CD4-positive, alpha-beta T cell treated with Interleukin-15 for 1 hour (primary cell): ENCODE results near the gene POLL.
"Not testable (repeated sequence)": the region's sequence is repeated elsewhere in the genome, so short reads cannot be mapped to it uniquely, and the experiment has no call there.

ENCODE experiments used
- DNase-seq: peaks from one replicate; pipeline ENCODE4 v3.0.0-alpha.2; 2020

Gene POLL

DNA sequence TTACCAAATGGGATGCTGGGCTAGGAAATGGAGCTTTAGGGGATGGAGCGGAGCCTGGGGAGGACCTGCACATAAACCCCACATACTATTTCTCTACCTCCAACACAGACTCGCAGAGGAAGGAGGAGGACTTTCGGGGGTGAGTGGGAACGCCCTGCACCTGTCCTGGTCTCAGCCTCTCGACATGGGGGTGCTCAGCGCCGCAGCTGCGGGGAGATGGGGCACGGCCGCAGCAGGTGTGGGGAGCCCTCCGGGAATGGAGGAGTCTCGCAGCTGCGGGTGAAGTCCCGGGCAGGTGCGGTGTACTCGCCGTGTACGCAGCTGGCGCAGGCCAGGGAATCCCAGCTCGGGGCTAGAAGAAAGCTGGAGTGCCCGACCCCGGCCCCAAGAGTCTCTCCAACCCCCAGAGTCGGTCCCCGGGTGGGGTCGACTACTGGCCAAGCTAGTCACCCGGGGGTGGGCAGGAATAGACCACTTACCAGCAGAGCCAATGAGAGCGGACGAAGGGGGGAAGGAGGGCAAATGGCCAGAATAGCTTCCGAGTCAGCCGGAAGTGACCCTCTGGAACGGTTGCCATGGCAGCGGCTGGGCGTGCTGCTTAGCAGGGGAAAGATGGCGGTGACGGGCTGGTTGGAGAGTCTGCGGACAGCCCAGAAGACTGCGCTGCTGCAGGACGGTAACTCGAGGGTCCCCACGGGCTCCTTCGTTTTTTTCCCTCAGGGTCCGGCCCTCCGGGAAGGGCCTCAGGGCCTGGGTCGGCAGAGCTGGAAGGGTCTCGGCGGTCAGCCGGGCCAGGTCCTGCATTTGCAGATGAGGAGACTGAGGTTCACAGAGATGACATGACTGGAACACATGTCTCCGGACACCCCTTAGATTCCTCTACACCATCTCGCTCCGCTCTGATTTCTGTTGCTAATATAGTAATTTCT is at the start of gene POLL, which contains the start of gene DPCD:
TSS of gene POLL (minus strand) at position 533 of the 929 bp plus-strand sequence. CDS start 897 bp downstream, outside the sequence.
TSS of gene DPCD (plus strand) at position 597 of the 929 bp plus-strand sequence. CDS start at position 613, 16 bp downstream.
- peak; percentile 91 for DNase-seq

DNA sequence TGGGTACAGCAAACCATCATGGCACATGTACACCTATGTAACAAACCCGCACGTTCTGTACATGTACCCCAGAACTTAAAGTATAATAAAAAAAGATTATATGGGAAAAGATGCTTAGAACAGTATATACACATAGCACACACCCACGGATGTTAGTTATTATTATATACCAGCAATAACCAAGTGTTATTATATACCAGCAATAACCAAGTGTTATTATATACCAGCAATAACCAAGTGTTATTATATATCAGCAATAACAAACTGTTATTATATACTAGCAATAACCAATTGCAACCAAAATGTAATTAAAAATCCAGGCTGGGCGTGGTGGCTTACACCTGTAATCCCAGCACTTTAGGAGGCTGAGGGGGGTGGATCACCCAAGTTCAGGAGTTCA is 45.5 kb upstream of the POLL start:
- not testable (repeated sequence) for DNase-seq

DNA sequence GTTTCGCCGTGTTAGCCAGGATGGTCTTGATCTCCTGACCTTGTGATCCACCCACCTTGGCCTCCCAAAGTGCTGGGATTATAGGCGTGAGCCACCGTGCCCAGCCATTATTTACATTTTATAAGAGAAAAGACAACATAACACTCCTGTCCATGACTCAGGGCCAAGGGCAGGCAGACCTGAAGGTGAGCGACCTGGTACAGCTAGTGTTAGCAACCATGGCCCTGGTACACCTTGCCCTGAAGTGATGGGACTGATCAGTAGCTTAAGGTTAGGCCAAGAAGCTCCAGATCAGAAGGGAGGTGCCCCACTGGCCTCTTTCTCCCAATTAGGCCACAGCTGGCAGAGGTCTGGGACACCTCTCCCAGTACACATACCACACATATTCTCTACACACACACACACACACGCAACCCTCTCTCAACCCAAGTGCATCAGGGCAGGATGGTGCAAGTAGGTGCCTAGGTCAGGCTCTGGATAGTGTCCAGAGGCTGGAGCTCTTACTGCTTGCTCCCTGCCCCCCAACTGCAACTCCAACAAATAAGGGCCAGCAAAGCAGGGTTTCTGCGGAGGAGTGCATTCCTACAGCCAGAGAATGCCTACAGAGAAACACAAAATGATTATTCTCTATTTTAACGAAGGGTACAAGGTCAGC is 43.9 kb upstream of the POLL start:
- no peak for DNase-seq

DNA sequence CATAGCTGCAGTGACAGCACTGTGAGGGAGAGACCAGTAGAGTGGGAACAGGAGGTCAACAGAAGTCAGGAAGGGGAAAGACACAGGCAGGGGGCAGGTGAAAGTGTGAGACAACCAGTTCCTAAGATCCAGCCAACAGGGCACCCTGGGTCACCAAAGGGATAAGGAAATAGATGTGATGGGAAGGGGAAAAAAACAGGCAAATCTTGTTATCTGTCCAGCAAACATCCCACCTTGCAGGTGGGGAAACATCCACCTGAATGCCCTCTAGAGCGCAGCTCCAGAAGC is 42.5 kb upstream of the POLL start:
- no peak for DNase-seq

DNA sequence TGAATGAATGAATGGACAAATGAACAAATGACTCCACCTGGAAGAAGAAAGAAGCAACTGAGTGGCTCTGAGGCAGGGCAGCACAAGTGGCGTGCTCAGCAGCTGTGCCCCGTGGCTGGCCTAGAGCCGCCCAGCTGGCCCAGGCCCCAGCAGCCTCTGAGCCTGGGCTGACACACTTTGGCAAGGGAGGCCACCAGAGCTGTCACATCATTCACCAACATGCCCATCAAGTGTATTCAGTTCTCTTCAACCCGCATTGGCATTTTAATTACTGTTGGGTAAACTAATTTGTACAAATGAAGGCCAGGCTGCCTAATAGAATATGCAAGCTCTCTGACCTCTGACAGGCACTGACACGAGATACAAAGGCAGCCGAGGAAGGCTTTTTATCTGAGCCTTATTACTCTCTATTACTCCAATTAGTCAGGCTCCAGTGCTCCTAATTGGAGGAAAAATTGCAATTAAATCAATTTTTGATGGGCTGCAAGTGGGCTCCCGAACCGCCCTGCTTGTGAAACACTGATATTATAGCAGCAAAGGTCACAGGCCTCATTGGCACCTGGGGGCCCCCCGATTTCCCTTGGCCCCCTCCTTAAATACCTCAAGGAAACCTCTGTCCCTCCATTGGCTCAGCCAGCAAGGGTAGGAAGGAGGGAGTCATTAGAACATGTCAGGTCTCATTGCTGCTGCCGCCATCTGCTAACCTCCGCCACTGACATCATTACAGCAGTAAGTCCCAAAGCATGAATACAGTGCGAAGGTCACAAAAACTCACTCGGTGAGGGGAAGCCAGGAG is 42.0 kb upstream of the POLL start:
- no peak for DNase-seq

DNA sequence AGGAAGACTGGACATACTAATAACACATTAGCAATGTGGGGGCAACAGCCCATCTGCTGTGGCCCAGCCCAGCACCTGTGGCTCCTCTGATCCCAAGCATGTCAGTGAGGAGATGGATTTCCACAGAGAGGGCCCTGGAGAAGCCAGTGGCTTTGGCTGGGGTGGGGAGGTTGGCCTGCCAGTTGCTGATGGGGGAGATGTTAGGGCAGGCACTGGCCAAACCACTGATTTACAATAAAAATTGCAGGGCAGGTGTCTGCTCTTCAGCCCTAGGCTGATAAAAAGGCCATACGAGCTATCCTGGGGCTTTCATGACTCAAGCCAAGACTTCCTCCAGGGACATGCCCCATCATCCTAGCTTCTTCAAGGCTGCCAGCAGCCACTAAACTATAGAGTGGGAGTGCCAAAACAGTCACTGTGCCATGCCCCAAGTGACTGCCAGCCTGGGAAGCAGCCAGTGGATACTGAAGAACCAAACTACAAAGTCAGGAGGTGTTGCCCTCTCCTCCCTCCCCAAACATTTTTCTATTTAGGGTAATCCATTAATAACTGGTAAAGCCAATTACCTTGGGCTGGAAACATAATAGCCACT is 37.9 kb upstream of the POLL start:
- DNase-seq = no peak

DNA sequence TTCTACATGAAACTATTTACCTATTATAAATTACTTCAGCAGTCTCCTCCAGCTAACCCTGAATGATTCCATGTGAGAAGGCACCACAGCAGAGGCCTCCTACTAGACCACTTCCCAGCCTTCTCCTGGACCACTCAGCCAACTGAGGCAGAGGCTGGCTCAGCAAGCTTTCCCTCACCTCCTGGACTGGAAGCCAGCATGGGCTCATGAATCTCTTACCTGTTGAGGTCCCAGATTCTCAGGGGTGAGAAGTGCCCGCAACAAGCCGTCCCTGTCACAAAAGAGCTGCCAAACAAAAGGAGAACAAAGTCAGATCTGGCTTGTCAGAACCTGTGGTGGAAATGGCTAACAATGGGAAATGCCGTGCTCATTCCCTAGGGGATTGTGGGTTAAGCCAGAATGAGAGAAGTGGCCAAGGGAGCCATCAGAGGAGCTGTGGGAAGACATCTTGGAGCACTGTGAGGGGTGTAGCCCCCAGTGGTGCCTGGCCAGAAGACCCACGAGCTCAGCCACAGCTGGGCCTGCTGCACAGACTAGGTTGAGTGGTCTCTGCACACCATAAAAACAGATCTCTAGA is 36.6 kb upstream of the POLL start:
- no peak for DNase-seq

DNA sequence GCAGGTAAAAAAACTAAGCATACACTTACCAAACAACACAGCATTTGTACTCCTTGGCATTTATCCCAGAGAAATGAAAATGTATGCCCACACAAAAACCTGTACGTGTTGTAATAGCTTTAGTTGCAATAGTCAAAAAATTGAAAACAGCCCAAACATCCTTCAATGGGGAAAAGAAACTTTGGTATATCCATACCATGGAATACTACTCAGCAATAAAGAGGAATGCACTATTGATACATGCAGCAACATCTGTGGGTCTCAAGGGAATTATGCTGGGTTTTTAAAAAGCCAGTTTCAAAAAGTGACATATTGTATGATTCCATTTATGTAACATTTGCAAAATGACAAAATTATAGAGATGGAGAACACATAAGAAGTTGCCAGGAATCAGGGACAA is 35.5 kb upstream of the POLL start:
- DNase-seq = no peak

DNA sequence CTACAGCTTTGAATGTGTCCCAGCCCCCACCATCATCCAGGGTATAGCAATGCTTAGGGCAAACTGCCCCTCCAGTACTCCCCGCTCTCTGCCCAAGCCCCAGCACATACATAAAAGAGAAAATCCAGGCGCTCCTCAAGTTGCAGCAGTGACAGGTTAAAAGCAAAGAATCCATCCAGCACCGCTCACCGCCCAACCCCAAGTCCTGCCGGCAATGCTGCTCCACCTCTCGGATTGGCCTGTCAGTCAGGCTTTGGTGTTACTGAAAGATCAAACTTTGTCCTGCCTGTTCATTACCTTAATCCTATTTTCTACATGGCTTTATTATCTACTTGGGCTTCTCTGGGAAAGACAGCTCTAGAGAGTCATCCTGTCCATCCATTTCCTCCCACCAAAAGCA is 31.9 kb upstream of the POLL start:
- DNase-seq = no peak

DNA sequence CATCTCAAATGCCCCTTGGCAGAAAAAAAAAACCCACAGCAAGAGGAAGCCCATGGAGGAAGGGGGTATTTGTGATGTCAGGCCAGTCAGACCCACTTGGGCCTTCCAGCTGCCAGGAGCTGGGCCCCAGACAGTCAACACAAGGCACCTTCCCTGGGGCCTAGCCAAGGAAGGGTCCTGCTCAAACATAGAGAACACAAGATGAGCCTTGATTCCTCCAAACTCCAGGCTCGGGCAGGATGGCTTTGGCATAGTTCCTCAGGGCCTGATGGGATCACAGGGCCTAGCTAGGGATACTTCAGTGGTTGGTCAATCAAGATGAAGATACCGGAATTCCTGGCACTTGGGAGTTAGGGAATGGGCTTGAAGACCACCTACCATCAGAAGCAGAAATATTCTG is 30.8 kb upstream of the POLL start:
- no peak for DNase-seq

DNA sequence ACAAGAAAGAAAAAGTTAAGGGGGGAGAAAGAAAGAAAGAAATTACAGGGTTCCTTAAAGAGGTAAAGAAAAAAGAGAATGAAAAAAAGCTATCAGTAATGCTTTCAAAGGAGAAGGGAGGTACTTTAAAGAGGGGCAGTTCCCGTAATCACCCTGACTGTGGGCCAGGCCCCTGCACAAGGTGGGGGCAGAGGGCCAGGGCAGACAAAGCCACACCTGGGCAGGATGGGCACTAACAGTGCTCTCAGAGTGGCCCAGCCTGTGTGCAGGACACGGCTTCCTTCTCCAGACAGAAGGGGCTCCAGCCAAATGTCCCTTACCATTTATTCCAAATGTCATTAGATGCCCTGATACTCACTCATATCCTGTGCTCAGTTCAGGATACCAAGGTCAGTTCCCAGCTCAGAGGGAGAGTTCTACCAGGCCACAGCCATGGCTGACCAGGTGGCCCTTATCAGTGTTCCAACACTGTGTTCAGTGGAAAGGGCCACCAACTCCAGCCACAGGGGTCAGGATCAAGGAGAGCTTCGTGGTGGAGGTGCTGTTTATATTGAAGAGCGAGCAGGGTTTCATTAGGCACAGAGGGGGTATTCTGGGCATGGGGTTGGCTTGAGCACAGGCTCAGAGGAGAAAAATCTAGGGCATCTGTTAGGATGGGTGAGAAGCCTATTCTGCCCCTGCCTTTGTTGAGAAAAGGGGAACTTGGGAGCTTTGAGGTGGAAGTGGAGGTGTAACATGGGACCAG is 29.9 kb upstream of the POLL start:
- DNase-seq = no peak

DNA sequence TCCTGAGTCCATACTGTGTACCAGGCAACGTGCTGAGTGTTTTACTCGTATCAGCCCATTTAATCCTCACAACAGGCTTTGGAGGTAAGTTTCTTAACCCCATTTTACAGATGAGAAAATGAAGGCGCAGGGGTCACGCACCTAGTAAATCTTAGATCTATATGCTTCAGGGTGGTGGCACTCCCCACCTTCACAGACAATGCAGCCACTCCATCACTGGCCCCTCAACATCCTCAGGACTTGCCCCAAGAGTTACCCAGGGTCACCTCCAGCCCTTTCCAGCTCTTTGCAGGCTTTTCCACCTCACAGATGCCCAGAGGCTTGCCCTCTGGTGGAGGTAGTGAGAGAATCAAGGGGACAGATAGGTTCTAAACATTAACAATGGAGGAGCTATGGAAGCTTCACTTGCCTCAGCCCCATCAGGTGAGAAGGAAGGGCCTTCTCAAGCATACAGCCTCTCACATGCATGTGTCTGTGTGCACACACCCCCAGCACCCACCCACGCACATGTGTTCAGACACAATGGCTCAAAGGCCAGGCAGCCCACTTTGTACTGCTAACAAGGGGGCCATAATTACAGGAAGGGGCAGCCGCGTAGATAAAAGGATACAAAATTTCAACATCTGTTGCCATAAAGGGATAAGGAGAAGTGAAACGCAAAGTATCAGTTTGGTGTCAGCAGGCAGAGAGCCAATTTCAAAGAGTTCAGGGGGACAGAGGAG is 29.2 kb upstream of the POLL start:
- no peak for DNase-seq

DNA sequence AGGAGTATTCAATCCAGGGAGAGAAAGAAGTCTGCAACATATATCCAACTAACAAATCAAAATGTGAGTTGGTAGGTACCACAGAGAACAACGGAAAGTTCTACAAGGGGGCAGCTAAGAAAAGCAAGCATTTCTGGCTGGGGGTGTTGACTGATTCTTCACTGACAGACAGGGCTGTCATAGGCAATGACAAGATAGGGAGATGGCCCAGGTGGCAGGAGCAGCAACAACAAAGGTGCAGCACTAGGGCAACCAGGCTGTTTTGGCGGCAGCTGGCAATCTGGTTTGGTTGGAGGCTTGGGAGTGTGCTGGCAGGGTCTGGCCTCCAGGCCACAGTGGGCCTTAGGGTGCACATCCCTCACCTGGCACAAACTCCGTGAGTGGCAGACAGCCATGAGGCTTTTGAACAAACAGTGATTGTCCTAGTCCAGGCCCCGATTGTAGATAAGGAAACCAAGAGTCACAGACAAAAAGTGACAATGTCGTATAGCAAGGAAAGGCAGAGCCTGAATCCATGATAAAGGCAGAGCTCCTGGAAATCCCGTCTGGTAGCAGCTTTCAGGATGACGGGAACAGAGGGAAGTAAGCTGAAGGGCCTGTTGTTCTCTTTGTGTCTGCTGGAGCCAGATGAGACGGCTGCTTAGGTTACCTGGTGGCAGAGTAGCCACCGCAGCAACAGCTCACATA is 28.5 kb upstream of the POLL start:
- no peak for DNase-seq

DNA sequence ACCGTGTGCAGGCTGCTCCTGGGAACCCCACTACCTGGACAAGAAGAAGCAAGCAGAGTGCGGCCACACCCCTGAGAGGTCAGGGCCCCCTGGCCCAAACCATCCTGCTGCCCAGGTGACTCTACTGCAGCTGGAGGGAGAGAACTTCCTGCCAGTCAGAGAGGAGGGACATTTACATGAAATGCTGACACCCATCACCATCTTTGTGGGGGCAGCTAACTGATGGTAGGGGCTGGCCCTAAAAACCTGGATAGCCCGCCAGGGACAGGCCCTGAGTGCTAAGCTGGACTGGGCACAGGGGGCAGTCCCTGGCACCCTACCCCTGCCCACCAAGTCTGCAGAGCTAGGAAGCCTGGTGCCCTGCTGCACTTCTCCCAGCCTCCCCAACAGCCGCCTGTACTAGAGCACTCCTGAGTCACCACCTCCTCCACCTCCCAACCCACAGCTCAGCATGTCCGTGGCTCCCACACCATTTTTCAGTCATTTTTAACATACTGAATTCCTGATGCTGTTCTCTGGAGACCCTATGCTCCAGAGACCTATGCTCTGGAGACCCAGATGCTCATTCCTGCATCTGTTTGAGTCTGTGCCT is 27.6 kb upstream of the POLL start:
- DNase-seq = no peak

DNA sequence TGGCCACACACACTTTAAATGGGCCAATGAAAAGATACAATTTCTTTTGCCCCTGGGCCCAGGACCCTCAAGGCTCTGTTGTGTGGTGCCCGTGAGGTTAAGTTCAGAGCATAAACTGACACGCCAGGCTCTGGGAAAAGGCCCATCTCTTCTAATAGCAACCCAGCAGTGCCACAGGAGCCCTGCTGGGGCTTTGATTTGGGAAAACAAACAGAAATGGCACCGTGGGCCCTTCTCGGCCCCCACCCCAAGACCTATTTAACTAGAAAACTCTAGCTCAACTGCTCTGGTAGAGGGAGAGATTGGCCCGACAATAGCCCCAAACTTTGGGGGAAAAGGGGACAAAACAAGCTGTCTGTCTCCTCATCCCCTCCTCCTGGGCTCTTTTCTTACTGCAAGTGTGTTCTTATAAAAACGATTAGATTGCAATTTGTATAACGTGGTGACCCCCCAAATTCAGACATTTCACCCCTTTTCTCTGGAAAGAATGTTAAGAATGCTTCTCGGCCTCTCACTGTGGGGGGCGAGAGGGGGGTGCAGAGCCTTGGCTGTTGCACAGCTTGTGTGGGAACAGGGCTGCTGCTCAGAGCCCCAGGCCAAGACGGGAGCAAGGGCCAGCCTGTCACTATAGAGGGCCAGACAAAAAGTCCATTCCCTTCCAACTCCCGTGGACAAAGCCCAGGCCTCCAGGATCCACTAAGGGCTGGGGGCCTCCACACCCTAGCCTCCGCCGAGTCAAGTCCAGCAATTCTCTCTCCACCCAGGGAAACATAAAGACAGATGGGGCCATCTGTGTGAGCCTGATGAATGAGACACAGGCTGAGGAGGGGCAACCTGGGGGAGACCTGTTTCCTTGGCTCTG is 26.8 kb upstream of the POLL start:
- no peak for DNase-seq

DNA sequence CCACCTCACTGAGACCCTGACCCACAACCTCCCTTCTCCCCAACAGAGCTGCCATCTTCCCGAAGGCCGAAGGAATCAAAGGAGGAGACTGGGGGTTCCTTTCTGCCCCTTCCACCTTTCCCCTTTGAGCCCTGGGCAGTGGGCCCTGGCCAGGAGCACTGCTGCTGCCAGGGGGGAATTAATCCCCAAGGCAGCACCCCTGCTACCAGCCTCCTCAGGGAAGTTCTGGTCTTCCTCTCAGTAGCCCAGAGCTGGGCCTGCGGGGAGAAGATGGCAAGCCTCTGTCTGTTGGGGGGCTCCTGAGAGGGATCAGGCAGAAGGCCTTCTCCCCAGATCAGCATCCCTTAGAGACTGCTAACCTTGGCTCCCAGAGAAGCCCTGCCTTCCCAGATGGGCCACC is 25.6 kb upstream of the POLL start:
- DNase-seq = no peak

DNA sequence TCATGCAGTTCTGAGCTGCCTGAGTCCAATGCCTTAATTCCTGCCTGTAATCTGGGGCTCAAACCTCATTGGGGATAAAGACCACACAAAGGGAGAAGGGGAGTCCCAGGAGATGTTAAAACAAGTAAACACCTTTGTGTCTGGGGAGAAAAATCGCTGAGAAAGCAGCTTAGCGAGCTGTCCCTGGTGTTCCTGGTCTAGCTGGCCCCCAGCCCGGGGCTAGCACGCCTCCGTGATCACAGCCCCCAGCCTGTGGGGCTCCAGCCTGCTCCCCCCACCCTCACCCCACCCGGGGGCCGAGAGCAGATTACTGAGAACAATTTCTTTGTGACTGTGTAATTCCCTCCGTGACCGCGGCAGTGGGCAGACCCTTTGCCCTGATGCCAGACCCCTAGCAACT is 24.8 kb upstream of the POLL start:
- no peak for DNase-seq

DNA sequence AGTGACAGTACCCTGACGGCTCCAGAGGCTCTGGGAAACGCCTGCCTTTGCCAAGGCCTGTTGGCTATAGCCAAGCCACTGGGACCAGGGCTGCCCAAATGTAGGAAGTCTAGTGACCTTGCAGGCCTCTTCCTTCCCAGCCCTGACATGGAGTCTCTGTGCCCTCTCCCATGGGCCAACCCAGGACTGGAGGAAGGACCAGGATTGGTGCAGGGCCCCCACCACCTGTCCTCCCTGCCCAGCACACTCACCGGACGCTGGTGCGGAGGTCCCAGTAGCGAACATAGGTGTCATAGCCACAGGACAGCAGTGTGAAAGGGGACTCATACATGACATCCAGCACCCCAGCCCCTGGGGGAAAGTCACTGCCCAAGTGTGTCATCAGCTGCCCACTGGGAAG is 24.0 kb upstream of the POLL start:
- no peak for DNase-seq
